Neural cell (in vitro differentiated cells): ENCODE results near the gene LRRC18. TPM values are rescaled to one million over a fixed set of nuclear protein-coding genes. Genes with fewer than 3 reads are reported as not detected.

Experiments used
- H2AFZ ChIP-seq: fragments of 200-600, 300-800 bp; sonication (generic), shearing (Covaris generic); 2 replicates; pipeline ENCODE4 v1.6.0; 2014; ENCODE audit warnings: low read depth, mild to moderate bottlenecking, antibody characterized with exemption, low read length, moderate library complexity
- H3F3A ChIP-seq: fragments of 200-600 bp; shearing (Covaris generic); 2 replicates; pipeline ENCODE4 v1.6.1; 2016; ENCODE audit warnings: mild to moderate bottlenecking, moderate library complexity, mixed read lengths, antibody characterized with exemption, low read length; ENCODE audit not compliant: insufficient read depth, poor library complexity, severe bottlenecking
- H3K27ac ChIP-seq: fragments of 200-600, 300-800 bp; sonication (generic), shearing (Covaris generic); 2 replicates; pipeline ENCODE4 v1.5.1; 2014; ENCODE audit warnings: mild to moderate bottlenecking, low read length, moderate library complexity
- H3K27me3 ChIP-seq: fragments of 300-800, 200-600 bp; sonication (generic), shearing (Covaris generic); 2 replicates; pipeline ENCODE4 v1.6.0; 2014; ENCODE audit warnings: mild to moderate bottlenecking, low read depth, low read length, moderate library complexity; ENCODE audit not compliant: insufficient read depth
- H3K36me3 ChIP-seq: fragments of 300-800, 200-600 bp; sonication (generic), shearing (Covaris generic); 2 replicates; pipeline ENCODE4 v1.5.1; 2014; ENCODE audit warnings: mild to moderate bottlenecking, antibody characterized with exemption, low read length, moderate library complexity; ENCODE audit not compliant: insufficient read depth
- H3K4me2 ChIP-seq: fragments of 300-800, 200-600 bp; sonication (generic), shearing (Covaris generic); 2 replicates; pipeline ENCODE4 v1.6.0; 2014; ENCODE audit warnings: mild to moderate bottlenecking, low read length
- H3K4me3 ChIP-seq: fragments of 300-800, 200-600 bp; sonication (generic), shearing (Covaris generic); 2 replicates; pipeline ENCODE4 v1.5.1; 2014; ENCODE audit warnings: mild to moderate bottlenecking, low read length, moderate library complexity
- H3K79me2 ChIP-seq: fragments of 200-600 bp; shearing (Covaris generic); replicated peaks from 2 replicates; pipeline ENCODE4 v1.6.0; 2014; ENCODE audit warnings: mild to moderate bottlenecking, low read length, moderate library complexity; ENCODE audit not compliant: insufficient read depth
- H3K9ac ChIP-seq: fragments of 300-800, 200-600 bp; sonication (generic), shearing (Covaris generic); 2 replicates; pipeline ENCODE4 v1.6.1; 2016; ENCODE audit warnings: mild to moderate bottlenecking, low read length, mixed read lengths
- H3K9me2 ChIP-seq: fragments of 200-600 bp; shearing (Covaris generic); 2 replicates; pipeline ENCODE4 v1.6.1; 2016; ENCODE audit warnings: mild to moderate bottlenecking, low read length, mixed read lengths; ENCODE audit not compliant: insufficient read depth
- H3K9me3 ChIP-seq: fragments of 200-600, 300-800 bp; sonication (generic), shearing (Covaris generic); 2 replicates; pipeline ENCODE4 v1.6.1; 2016; ENCODE audit warnings: mild to moderate bottlenecking, mixed run types, low read length, moderate library complexity, mixed read lengths
- H4K20me1 ChIP-seq: fragments of 200-600 bp; shearing (Covaris generic); 2 replicates; pipeline ENCODE4 v1.6.1; 2016; ENCODE audit warnings: mild to moderate bottlenecking, mixed run types; ENCODE audit not compliant: insufficient read depth
- EP300 ChIP-seq: fragments of 450-650 bp; conservative IDR thresholded peaks from 2 replicates; pipeline ENCODE4 v1.6.1; 2014; ENCODE audit warnings: antibody characterized with exemption, mild to moderate bottlenecking, moderate library complexity; ENCODE audit not compliant: poor library complexity, severe bottlenecking
- EZH2 ChIP-seq: fragments of 200-600, 300-800 bp; shearing (Covaris generic), sonication (generic); IDR thresholded peaks from 2 replicates; pipeline ENCODE4 v1.6.1; 2014; ENCODE audit warnings: antibody characterized with exemption, low read length, borderline replicate concordance, mild to moderate bottlenecking; ENCODE audit not compliant: insufficient read depth, poor library complexity, severe bottlenecking
- MXI1 ChIP-seq: fragments of 450-650 bp; conservative IDR thresholded peaks from 2 replicates; pipeline ENCODE4 v1.6.1; 2014; ENCODE audit warnings: antibody characterized with exemption, mild to moderate bottlenecking; ENCODE audit not compliant: poor library complexity, severe bottlenecking
- POLR2AphosphoS5 ChIP-seq: IDR thresholded peaks from 2 replicates; pipeline ENCODE4 v1.6.1; 2012
- RAD21 ChIP-seq: fragments of 450-650 bp; conservative IDR thresholded peaks from 2 replicates; pipeline ENCODE4 v1.6.1; 2014; ENCODE audit warnings: antibody characterized with exemption, mild to moderate bottlenecking, moderate library complexity
- SMC3 ChIP-seq: fragments of 450-650 bp; conservative IDR thresholded peaks from 2 replicates; pipeline ENCODE4 v1.6.1; 2014; ENCODE audit warnings: antibody characterized with exemption, mild to moderate bottlenecking, moderate library complexity; ENCODE audit not compliant: poor library complexity
- TAF1 ChIP-seq: IDR thresholded peaks from 2 replicates; pipeline ENCODE4 v1.6.1; 2012; ENCODE audit warnings: low read depth
- polyA plus RNA-seq: library from polyadenylated mRNA; depleted of rRNA; stranded (reverse); fragments of >200 nt; gene quantifications from 2 replicates; pipeline ENCODE4 v1.2.3, GENCODE V29; 2014
- TF ChIP-seq, protein P1 (sequence below): fragments of 450-650 bp; IDR thresholded peaks from 2 replicates; pipeline ENCODE4 v1.5.1; 2014; ENCODE audit warnings: antibody characterized with exemption, mild to moderate bottlenecking, moderate library complexity; ENCODE audit not compliant: poor library complexity, severe bottlenecking
- TF ChIP-seq, protein P2 (sequence below): IDR thresholded peaks from 2 replicates; pipeline ENCODE4 v1.6.1; 2012; ENCODE audit warnings: borderline replicate concordance

LRRC18 gene
- polyA plus RNA-seq, 1 donor from 2014 or later: not detected

- H4K20me1 ChIP-seq: no peaks in the 10 kb centered on the region
- H3K4me2 ChIP-seq: no peak overlapping the region
- no peaks in the 10 kb centered on the region for H3K9me3 ChIP-seq
- H3K79me2 ChIP-seq: no peaks in the 10 kb centered on the region
- no peaks in the 10 kb centered on the region for H3K36me3 ChIP-seq
- H3K9ac ChIP-seq: no peak overlapping the region
- no peaks in the 10 kb centered on the region for H3F3A ChIP-seq
- H2AFZ ChIP-seq: no peak overlapping the region
- no peak overlapping the region for H3K4me3 ChIP-seq
- no peak for TF ChIP-seq SMC3
- TF ChIP-seq, protein P1, sequence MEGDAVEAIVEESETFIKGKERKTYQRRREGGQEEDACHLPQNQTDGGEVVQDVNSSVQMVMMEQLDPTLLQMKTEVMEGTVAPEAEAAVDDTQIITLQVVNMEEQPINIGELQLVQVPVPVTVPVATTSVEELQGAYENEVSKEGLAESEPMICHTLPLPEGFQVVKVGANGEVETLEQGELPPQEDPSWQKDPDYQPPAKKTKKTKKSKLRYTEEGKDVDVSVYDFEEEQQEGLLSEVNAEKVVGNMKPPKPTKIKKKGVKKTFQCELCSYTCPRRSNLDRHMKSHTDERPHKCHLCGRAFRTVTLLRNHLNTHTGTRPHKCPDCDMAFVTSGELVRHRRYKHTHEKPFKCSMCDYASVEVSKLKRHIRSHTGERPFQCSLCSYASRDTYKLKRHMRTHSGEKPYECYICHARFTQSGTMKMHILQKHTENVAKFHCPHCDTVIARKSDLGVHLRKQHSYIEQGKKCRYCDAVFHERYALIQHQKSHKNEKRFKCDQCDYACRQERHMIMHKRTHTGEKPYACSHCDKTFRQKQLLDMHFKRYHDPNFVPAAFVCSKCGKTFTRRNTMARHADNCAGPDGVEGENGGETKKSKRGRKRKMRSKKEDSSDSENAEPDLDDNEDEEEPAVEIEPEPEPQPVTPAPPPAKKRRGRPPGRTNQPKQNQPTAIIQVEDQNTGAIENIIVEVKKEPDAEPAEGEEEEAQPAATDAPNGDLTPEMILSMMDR: no peak
- TF ChIP-seq MXI1: no peak
- TF ChIP-seq TAF1: no peak
- TF ChIP-seq, protein P2, sequence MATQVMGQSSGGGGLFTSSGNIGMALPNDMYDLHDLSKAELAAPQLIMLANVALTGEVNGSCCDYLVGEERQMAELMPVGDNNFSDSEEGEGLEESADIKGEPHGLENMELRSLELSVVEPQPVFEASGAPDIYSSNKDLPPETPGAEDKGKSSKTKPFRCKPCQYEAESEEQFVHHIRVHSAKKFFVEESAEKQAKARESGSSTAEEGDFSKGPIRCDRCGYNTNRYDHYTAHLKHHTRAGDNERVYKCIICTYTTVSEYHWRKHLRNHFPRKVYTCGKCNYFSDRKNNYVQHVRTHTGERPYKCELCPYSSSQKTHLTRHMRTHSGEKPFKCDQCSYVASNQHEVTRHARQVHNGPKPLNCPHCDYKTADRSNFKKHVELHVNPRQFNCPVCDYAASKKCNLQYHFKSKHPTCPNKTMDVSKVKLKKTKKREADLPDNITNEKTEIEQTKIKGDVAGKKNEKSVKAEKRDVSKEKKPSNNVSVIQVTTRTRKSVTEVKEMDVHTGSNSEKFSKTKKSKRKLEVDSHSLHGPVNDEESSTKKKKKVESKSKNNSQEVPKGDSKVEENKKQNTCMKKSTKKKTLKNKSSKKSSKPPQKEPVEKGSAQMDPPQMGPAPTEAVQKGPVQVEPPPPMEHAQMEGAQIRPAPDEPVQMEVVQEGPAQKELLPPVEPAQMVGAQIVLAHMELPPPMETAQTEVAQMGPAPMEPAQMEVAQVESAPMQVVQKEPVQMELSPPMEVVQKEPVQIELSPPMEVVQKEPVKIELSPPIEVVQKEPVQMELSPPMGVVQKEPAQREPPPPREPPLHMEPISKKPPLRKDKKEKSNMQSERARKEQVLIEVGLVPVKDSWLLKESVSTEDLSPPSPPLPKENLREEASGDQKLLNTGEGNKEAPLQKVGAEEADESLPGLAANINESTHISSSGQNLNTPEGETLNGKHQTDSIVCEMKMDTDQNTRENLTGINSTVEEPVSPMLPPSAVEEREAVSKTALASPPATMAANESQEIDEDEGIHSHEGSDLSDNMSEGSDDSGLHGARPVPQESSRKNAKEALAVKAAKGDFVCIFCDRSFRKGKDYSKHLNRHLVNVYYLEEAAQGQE: no peak
- TF ChIP-seq RAD21: no peak
- no peak for TF ChIP-seq EZH2
- no peak for TF ChIP-seq EP300
- no peak for TF ChIP-seq POLR2AphosphoS5
- H3K9me2 ChIP-seq: no peaks in the 10 kb centered on the region
- H3K27me3 ChIP-seq: no peaks in the 10 kb centered on the region
- H3K27ac ChIP-seq: no peak overlapping the region
Observed at GRCh38 chr10:48973065-48973464, 33.4 kb upstream of the LRRC18 start.

DNA sequence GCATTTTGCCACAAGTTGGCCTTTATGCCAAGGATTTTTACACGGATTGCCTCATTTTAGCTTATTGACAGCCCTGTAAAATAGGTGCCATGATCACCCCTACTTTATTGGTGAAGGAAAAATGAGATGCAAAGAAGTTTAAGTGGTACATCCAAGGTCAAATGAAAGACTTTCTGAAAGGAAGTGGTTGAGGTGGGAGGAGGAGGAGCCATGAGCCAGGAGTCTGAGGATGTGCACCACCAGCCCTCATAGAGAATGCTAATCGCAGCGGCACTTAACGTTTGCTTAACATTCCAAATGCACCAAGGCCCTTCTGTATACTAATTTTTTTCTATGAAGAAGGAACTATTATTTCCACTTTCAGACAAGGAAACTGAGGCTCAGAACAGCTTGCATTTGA is 31.0 kb upstream of the LRRC18 start:
- H2AFZ ChIP-seq: no peak overlapping the region
- H3K4me3 ChIP-seq: no peak overlapping the region
- no peaks in the 10 kb centered on the region for H3K9me2 ChIP-seq
- H3K9ac ChIP-seq: no peak overlapping the region
- H3K36me3 ChIP-seq: no peaks in the 10 kb centered on the region
- H3F3A ChIP-seq: no peaks in the 10 kb centered on the region
- TF ChIP-seq MXI1: no peak
- no peak for TF ChIP-seq POLR2AphosphoS5
- no peak for TF ChIP-seq SMC3
- TF ChIP-seq, protein P2: no peak
- no peak for TF ChIP-seq EP300
- TF ChIP-seq TAF1: no peak
- TF ChIP-seq RAD21: no peak
- no peak for TF ChIP-seq EZH2
- TF ChIP-seq, protein P1: no peak
- H3K27ac ChIP-seq: no peak overlapping the region
- H3K27me3 ChIP-seq: no peaks in the 10 kb centered on the region
- H3K4me2 ChIP-seq: no peak overlapping the region
- no peaks in the 10 kb centered on the region for H3K9me3 ChIP-seq
- H4K20me1 ChIP-seq: no peaks in the 10 kb centered on the region
- no peaks in the 10 kb centered on the region for H3K79me2 ChIP-seq
